A549 (cell line): ENCODE measurements around the gene RHOC. TPM values are rescaled to one million over a fixed set of nuclear protein-coding genes. Genes with fewer than 3 reads are reported as not detected.

Experiments used
- ATAC-seq, 2 experiments: fragments of 200-7000 bp in 1 of 2; fragments of >200 bp in 1 of 2; cut with Nextera tagmentation in 1 of 2; cut with Tn5 transposase in 1 of 2; 3 replicates each; pipeline versions ENCODE4 v1.8.0 to v1.9.1; 2018 to 2020; ENCODE audit warnings: mild to moderate bottlenecking in 1 of 2, moderate library complexity in 1 of 2
- CTCF ChIA-PET: fragments of 300-600 bp; sonication (Branson Sonifier 250); formaldehyde crosslinking; extraction: SDS; loops from one replicate; lab custom pipeline; 2021; ENCODE audit warnings: antibody characterized with exemption, inconsistent platforms; lab: Yijun Ruan, JAX
- POLR2A ChIA-PET: fragments of 350-600 bp; formaldehyde crosslinking; extraction: SDS; loops from one replicate; lab custom pipeline; 2021; ENCODE audit warnings: antibody characterized with exemption, inconsistent platforms; lab: Yijun Ruan, JAX
- DNase-seq, 2 experiments: peaks; one replicate each; pipeline versions ENCODE4 v3.0.0 to v3.0.0-alpha.2; 2011 to 2016; ENCODE audit warnings: low read depth in 1 of 2, low spot score in 1 of 2
- FAIRE-seq: peaks from 2 replicates; lab custom pipeline; 2011; peaks lifted over from hg19 to GRCh38; lab: Jason Lieb, UNC
- H3K27ac ChIP-seq, 2 experiments: fragments of >200 bp; sonication (Bioruptor Twin); formaldehyde crosslinking; 3 replicates each; pipeline ENCODE4 v1.5.1; 2016 to 2017
- H3K4me1 ChIP-seq: fragments of >200 bp; sonication (Bioruptor Twin); formaldehyde crosslinking; 3 replicates; pipeline ENCODE4 v1.6.1; 2016
- H3K4me2 ChIP-seq: fragments of >200 bp; sonication (Bioruptor Twin); formaldehyde crosslinking; 3 replicates; pipeline ENCODE4 v1.6.1; 2016
- H3K4me3 ChIP-seq: fragments of >200 bp; sonication (Bioruptor Twin); formaldehyde crosslinking; 3 replicates; pipeline ENCODE4 v1.5.1; 2016
- H3K9me3 ChIP-seq: fragments of >200 bp; sonication (Bioruptor Twin); formaldehyde crosslinking; 3 replicates; pipeline ENCODE4 v1.6.1; 2016
- BHLHE40 ChIP-seq: IDR thresholded peaks from 2 replicates; pipeline ENCODE4 v1.6.1; 2012; ENCODE audit warnings: low read depth, low read length, inconsistent platforms
- CBX8 ChIP-seq: fragments of 200-600 bp; sonication (generic); IDR thresholded peaks from 2 replicates; pipeline ENCODE4 v1.6.1; 2016
- CEBPB ChIP-seq, 2 experiments: fragments of >200 bp in 1 of 2; sonication (Bioruptor Twin) in 1 of 2; formaldehyde crosslinking in 1 of 2; IDR thresholded peaks; 2 replicates each; pipeline ENCODE4 v1.6.1; 2012 to 2016
- CHD2 ChIP-seq: fragments of 150-350 bp; IDR thresholded peaks from 2 replicates; pipeline ENCODE4 v1.6.1; 2014; ENCODE audit warnings: low read length; ENCODE audit not compliant: partially characterized antibody
- CHD4 ChIP-seq: fragments of 200-600 bp; sonication (generic); IDR thresholded peaks from 2 replicates; pipeline ENCODE4 v1.6.1; 2016; ENCODE audit warnings: antibody characterized with exemption, mild to moderate bottlenecking, borderline replicate concordance
- EHF ChIP-seq: fragments of 250-450 bp; sonication (Bioruptor Pico); IDR thresholded peaks from 2 replicates; pipeline ENCODE4 v1.5.0; 2020; ENCODE audit warnings: mild to moderate bottlenecking
- EP300 ChIP-seq, 2 experiments: fragments of >200 bp; sonication (Bioruptor Twin); formaldehyde crosslinking; IDR thresholded peaks; 2 replicates in 1 of 2; 3 replicates in 1 of 2; pipeline ENCODE4 v1.6.1; 2016 to 2017
- FOSB ChIP-seq: fragments of 250-450 bp; sonication (Bioruptor Pico); IDR thresholded peaks from 2 replicates; pipeline ENCODE4 v1.5.0; 2020; ENCODE audit warnings: mild to moderate bottlenecking, moderate library complexity
- HDAC2 ChIP-seq: fragments of 200-600 bp; sonication (generic); IDR thresholded peaks from 2 replicates; pipeline ENCODE4 v1.6.1; 2016
- HOXA7 ChIP-seq: fragments of 250-450 bp; sonication (Bioruptor Pico); IDR thresholded peaks from 2 replicates; pipeline ENCODE4 v1.5.0; 2020; ENCODE audit warnings: mild to moderate bottlenecking, moderate library complexity
- HOXB13 ChIP-seq: fragments of 250-450 bp; sonication (Bioruptor Pico); IDR thresholded peaks from 2 replicates; pipeline ENCODE4 v1.5.0; 2020; ENCODE audit warnings: low read depth, mild to moderate bottlenecking, moderate library complexity
- HOXB5 ChIP-seq: fragments of 250-450 bp; sonication (Bioruptor Pico); IDR thresholded peaks from 2 replicates; pipeline ENCODE4 v1.5.0; 2020; ENCODE audit warnings: mild to moderate bottlenecking, moderate library complexity
- JUN ChIP-seq, 2 experiments: fragments of >200 bp; sonication (Bioruptor Twin); formaldehyde crosslinking; IDR thresholded peaks; 2 replicates in 1 of 2; 3 replicates in 1 of 2; pipeline ENCODE4 v1.6.1; 2016 to 2017
- JUNB ChIP-seq: fragments of >200 bp; sonication (Bioruptor Twin); formaldehyde crosslinking; IDR thresholded peaks from 2 replicates; pipeline ENCODE4 v1.6.1; 2016
- KDM1A ChIP-seq: fragments of 200-600 bp; sonication (generic); IDR thresholded peaks from 2 replicates; pipeline ENCODE4 v1.6.1; 2016; ENCODE audit warnings: low read depth, mild to moderate bottlenecking
- MAFK ChIP-seq: fragments of 450-650 bp; IDR thresholded peaks from 2 replicates; pipeline ENCODE4 v1.6.1; 2014; ENCODE audit not compliant: partially characterized antibody
- MAZ ChIP-seq: fragments of 150-350 bp; IDR thresholded peaks from 2 replicates; pipeline ENCODE4 v1.6.1; 2014; ENCODE audit warnings: antibody characterized with exemption, low read depth, low read length, borderline replicate concordance
- NFE2L2 ChIP-seq: fragments of 150-350 bp; conservative IDR thresholded peaks from 2 replicates; pipeline ENCODE4 v1.6.1; 2014; ENCODE audit warnings: low read length
- NPAS2 ChIP-seq: fragments of 250-450 bp; sonication (Bioruptor Pico); IDR thresholded peaks from 2 replicates; pipeline ENCODE4 v1.8.0; 2022; ENCODE audit warnings: mild to moderate bottlenecking, moderate library complexity, borderline replicate concordance
- PHF8 ChIP-seq: fragments of 200-600 bp; sonication (generic); IDR thresholded peaks from 2 replicates; pipeline ENCODE4 v1.6.1; 2016; ENCODE audit warnings: low read depth, mild to moderate bottlenecking, antibody characterized with exemption, moderate library complexity, borderline replicate concordance
- POLR2A ChIP-seq: IDR thresholded peaks from 2 replicates; pipeline ENCODE4 v1.6.1; 2012; ENCODE audit warnings: mild to moderate bottlenecking, low read length
- POLR2AphosphoS2 ChIP-seq: conservative IDR thresholded peaks from 2 replicates; pipeline ENCODE4 v1.6.1; 2012; ENCODE audit warnings: low read length, improper control_type of control experiment, inconsistent platforms
- RAD21 ChIP-seq, 2 experiments: fragments of >200 bp in 1 of 2; sonication (Bioruptor Twin) in 1 of 2; formaldehyde crosslinking in 1 of 2; IDR thresholded peaks in 1 of 2; conservative IDR thresholded peaks in 1 of 2; 2 replicates in 1 of 2; 3 replicates in 1 of 2; pipeline ENCODE4 v1.6.1; 2012 to 2018; ENCODE audit warnings: inconsistent platforms in 1 of 2
- RNF2 ChIP-seq: fragments of 200-600 bp; sonication (generic); IDR thresholded peaks from 2 replicates; pipeline ENCODE4 v1.6.1; 2016; ENCODE audit warnings: low read depth, mild to moderate bottlenecking, antibody characterized with exemption, moderate library complexity, borderline replicate concordance
- SMC3 ChIP-seq: fragments of >200 bp; sonication (Bioruptor Twin); formaldehyde crosslinking; IDR thresholded peaks from 3 replicates; pipeline ENCODE4 v1.6.1; 2018; ENCODE audit warnings: inconsistent platforms
- ZSCAN20 ChIP-seq: fragments of 250-450 bp; sonication (Bioruptor Pico); IDR thresholded peaks from 2 replicates; pipeline ENCODE4 v1.8.0; 2022; ENCODE audit warnings: mild to moderate bottlenecking, moderate library complexity
- WGBS: methylation state at CpG from one replicate; pipeline ENCODE4 v1.1.6; 2017; ENCODE audit errors: missing lambda C conversion rate; 5-methylcytosine and 5-hydroxymethylcytosine counted together
- polyA plus RNA-seq, 4 experiments: library from polyadenylated mRNA; depleted of rRNA in 3 of 4; stranded (reverse); fragments of >200 nt; fragmentation: RNase III in 1 of 4; extraction: RNeasy Plus Mini Kit Qiagen cat#74134 plus additional on column Dnase treatment in 1 of 4; gene quantifications; 2 replicates in 3 of 4; 3 replicates in 1 of 4; pipeline ENCODE4 v1.2.3, GENCODE V29; 2011 to 2017
- TF ChIP-seq, protein P1 (sequence below): fragments of 250-450 bp; sonication (Bioruptor Pico); IDR thresholded peaks from 2 replicates; pipeline ENCODE4 v1.5.0; 2021; ENCODE audit warnings: mild to moderate bottlenecking, moderate library complexity, borderline replicate concordance
- TF ChIP-seq, protein P2 (sequence below): IDR thresholded peaks from 2 replicates; pipeline ENCODE4 v1.6.1; 2012
- TF ChIP-seq, protein P3 (sequence below): fragments of 150-350 bp; IDR thresholded peaks from 2 replicates; pipeline ENCODE4 v1.6.1; 2014; ENCODE audit warnings: low read depth, mild to moderate bottlenecking, low read length
- TF ChIP-seq, protein P4 (sequence below): fragments of >200 bp; sonication (Bioruptor Twin); formaldehyde crosslinking; IDR thresholded peaks from 3 replicates; pipeline ENCODE4 v1.5.1; 2016

RHOC gene
- polyA plus RNA-seq, 2 of the 4 experiments (the other 2 are of a cell fraction): 255 to 296 TPM

DNA sequence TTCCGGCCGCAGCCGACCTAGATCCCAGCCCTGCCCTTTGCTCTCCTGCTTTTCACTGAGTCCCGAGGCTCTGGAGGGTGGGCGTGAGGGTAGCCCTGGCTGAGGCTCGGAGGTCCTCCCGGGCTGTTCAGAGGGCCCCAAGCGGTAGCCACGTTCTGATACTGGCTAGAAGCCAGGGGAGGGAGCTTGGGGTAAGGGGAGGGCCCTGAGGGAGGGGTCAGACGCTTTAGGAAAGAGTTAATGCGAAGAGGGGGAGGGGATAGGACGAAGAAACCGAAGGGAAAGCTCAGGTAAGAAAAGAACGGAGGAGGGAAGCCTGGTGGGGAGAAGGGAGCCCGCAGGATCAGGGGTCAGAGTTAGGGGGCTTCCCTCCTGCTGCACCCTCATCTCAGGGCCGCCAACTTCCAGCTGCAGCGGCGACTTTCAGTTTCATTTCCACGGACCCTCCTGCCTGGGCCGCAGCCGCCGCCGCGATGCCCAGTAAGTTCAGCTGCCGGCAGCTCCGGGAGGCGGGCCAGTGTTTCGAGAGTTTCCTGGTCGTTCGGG, 32.4 kb downstream of the RHOC start, which contains the start of gene MOV10:
Gene MOV10, plus strand, starts transcription at position 220 of the 546 bp plus-strand sequence. Its CDS starts 254 bp downstream, at position 474.
- H3K9me3 ChIP-seq: no peaks in the 10 kb centered on the region
- TF ChIP-seq, protein P1, sequence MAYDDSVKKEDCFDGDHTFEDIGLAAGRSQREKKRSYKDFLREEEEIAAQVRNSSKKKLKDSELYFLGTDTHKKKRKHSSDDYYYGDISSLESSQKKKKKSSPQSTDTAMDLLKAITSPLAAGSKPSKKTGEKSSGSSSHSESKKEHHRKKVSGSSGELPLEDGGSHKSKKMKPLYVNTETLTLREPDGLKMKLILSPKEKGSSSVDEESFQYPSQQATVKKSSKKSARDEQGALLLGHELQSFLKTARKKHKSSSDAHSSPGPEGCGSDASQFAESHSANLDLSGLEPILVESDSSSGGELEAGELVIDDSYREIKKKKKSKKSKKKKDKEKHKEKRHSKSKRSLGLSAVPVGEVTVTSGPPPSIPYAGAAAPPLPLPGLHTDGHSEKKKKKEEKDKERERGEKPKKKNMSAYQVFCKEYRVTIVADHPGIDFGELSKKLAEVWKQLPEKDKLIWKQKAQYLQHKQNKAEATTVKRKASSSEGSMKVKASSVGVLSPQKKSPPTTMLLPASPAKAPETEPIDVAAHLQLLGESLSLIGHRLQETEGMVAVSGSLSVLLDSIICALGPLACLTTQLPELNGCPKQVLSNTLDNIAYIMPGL (CRISPR knock-in tag): no peak
- no peak for TF ChIP-seq CBX8
- TF ChIP-seq JUNB: no peak
- 0 out of 2 replicates have a peak, but pooled peaks have one; percentile 23 for TF ChIP-seq POLR2A
- no peak for TF ChIP-seq EHF
- no peak for TF ChIP-seq MAFK
- TF ChIP-seq POLR2AphosphoS2: no peak; the same call in 1 of the 2 replicates
- TF ChIP-seq ZSCAN20 (CRISPR knock-in tag): no peak
- TF ChIP-seq CHD4: no peak
- no peak for TF ChIP-seq RNF2
- peak in 1 of 2 experiments; percentile 44; a peak in 1 of 5 replicates for TF ChIP-seq JUN (IDR thresholded peaks at IDR 0.05)
- no peak for TF ChIP-seq RAD21 (conservative IDR thresholded peaks at IDR 0.05 in 1 of 2, IDR thresholded peaks at IDR 0.05 in 1 of 2)
- TF ChIP-seq, protein P2, sequence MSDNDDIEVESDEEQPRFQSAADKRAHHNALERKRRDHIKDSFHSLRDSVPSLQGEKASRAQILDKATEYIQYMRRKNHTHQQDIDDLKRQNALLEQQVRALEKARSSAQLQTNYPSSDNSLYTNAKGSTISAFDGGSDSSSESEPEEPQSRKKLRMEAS: peak; percentile 29
- 0 out of 2 replicates have a peak, but pooled peaks have one; percentile 34 for TF ChIP-seq PHF8
- no peak for TF ChIP-seq NFE2L2
- TF ChIP-seq, protein P3, sequence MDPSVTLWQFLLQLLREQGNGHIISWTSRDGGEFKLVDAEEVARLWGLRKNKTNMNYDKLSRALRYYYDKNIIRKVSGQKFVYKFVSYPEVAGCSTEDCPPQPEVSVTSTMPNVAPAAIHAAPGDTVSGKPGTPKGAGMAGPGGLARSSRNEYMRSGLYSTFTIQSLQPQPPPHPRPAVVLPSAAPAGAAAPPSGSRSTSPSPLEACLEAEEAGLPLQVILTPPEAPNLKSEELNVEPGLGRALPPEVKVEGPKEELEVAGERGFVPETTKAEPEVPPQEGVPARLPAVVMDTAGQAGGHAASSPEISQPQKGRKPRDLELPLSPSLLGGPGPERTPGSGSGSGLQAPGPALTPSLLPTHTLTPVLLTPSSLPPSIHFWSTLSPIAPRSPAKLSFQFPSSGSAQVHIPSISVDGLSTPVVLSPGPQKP: no peak
- TF ChIP-seq HOXB13: no peak
- TF ChIP-seq HOXB5 (CRISPR knock-in tag): no peak
- no peak for TF ChIP-seq CHD2
- TF ChIP-seq, all 56 proteins: peak for 4
- H3K4me3 ChIP-seq: peak within 1 kb of the TSS; percentile 92
- ATAC-seq (peak; percentile 74 to 85), DNase-seq (peak; percentile 35 to 69), FAIRE-seq (no peak)
- ChIA-PET CTCF (interaction anchor here (0.8 to 3.8 kb wide), 18 partner anchors 10 to 284 kb away, joined by 3 to 13 read pairs (median 5); partner anchors contain the start of gene PPM1J), POLR2A (interaction anchor here (0.5 to 1.8 kb wide), 9 partner anchors 26 to 284 kb away, joined by 3 to 9 read pairs (median 5); partner anchors contain the start of genes RHOC and ST7L)
- H3K27ac ChIP-seq: peak within 1 kb of the TSS; percentile 94 to 97
- 0% methylated on average over 14 of the region's 30 CpGs for WGBS
- H3K4me2 ChIP-seq: peak within 1 kb of the TSS; percentile 69
- peaks cover 11% of the 10 kb centered on the region; the same call in 2 of the 3 replicates for H3K4me1 ChIP-seq

DNA sequence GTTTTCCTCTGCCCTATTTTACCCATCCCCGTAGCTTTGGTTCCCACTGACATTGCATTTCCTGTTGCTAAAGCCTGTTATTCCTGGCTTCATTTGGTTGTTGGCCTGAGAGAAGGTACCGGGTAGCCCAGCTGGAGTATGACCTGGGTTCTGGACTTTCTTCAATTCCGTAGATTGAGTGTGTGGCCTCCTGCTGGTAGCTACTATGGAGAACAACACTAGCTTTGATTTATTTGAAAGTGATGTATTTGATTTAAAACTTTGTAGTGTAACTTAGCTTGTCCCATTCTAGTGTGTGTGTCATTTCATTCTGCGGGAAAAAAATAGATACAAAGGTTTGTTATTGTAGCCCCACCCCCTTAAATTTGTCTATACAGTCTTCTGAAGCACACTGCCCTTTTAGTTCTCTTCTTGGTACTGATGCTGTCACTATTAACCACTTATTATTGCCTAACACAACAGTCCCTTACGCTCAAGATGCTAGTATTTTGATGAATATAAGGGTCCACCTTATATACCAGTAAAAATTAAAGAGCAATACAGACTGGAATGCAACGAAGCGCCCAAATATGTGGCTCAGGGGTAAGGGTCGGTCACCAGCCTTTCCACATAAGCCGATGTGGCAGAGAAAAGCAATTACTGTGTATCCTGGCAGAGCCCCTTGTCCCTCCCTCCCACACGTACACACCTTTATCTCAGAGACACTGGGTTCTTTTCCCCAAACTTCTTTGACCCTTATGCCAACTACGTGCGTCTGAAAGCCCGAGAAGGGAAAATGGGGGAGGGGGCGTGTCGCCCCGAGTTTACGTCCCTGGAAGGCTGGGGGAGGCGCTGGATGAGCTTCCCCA, 33.1 kb downstream of the RHOC start:
- no peak for FAIRE-seq
- peak; percentile 19; the same call in 1 of the 3 replicates for TF ChIP-seq SMC3
- no peak for TF ChIP-seq CEBPB (IDR thresholded peaks at IDR 0.05)
- TF ChIP-seq HOXA7 (CRISPR knock-in tag): peak; percentile 77; the same call in 1 of the 2 replicates
- TF ChIP-seq KDM1A: no peak
- no peak for TF ChIP-seq BHLHE40
- no peak for TF ChIP-seq EP300 (IDR thresholded peaks at IDR 0.05)
- no peak for TF ChIP-seq HDAC2
- TF ChIP-seq FOSB: peak; percentile 78; the same call in 1 of the 2 replicates
- TF ChIP-seq, protein P3: no peak
- no peak for TF ChIP-seq NPAS2
- TF ChIP-seq MAZ: no peak
- TF ChIP-seq CHD4: no peak
- TF ChIP-seq, protein P4, sequence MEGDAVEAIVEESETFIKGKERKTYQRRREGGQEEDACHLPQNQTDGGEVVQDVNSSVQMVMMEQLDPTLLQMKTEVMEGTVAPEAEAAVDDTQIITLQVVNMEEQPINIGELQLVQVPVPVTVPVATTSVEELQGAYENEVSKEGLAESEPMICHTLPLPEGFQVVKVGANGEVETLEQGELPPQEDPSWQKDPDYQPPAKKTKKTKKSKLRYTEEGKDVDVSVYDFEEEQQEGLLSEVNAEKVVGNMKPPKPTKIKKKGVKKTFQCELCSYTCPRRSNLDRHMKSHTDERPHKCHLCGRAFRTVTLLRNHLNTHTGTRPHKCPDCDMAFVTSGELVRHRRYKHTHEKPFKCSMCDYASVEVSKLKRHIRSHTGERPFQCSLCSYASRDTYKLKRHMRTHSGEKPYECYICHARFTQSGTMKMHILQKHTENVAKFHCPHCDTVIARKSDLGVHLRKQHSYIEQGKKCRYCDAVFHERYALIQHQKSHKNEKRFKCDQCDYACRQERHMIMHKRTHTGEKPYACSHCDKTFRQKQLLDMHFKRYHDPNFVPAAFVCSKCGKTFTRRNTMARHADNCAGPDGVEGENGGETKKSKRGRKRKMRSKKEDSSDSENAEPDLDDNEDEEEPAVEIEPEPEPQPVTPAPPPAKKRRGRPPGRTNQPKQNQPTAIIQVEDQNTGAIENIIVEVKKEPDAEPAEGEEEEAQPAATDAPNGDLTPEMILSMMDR: peak; percentile 25; the same call in 1 of the 3 replicates
- peaks cover 11% of the 10 kb centered on the region; the same call in 2 of the 3 replicates for H3K4me1 ChIP-seq
- peak; percentile 67 to 68 for ATAC-seq
- 6% methylated on average over 18 of the region's 18 CpGs for WGBS
- peak overlapping the region; percentile 94 to 97 for H3K27ac ChIP-seq
- ChIA-PET POLR2A (interaction anchor here (0.6 to 1.8 kb wide), 10 partner anchors 26 to 283 kb away, joined by 3 to 9 read pairs (median 4); partner anchors contain the start of genes RHOC and ST7L), CTCF (interaction anchor here (0.6 to 3.8 kb wide), 19 partner anchors 9 to 283 kb away, joined by 3 to 13 read pairs (median 4); partner anchors contain the start of genes CAPZA1 and PPM1J)
- peak; percentile 14 to 45 for DNase-seq
- H3K9me3 ChIP-seq: no peaks in the 10 kb centered on the region
- H3K4me3 ChIP-seq: peak overlapping the region; percentile 92
- peak overlapping the region; percentile 69 for H3K4me2 ChIP-seq
